UCSD-AML1 (cell line): ENCODE results near the gene PLD1.
"Not testable (repeated sequence)": the region's sequence is repeated elsewhere in the genome, so short reads cannot be mapped to it uniquely, and the experiment has no call there.

Source experiments
- DNase-seq: peaks from one replicate; lab custom pipeline; 2025; ENCODE audit not compliant: unreplicated experiment; lab: John Stamatoyannopoulos, UW

PLD1 gene

GRCh38 chr3:171809861-171810628 is at the start of gene PLD1:
Gene PLD1, minus strand, starts transcription at chr3:171810483. Its CDS starts 72,432 bp downstream, at chr3:171738051.
- peak; percentile 42 for DNase-seq

- DNase-seq = not testable (repeated sequence)
Observed at GRCh38 chr3:171858770-171859169, 48.5 kb upstream of the PLD1 start.

GRCh38 chr3:171854649-171855305 is 44.5 kb upstream of the PLD1 start:
- no peak for DNase-seq

- no peak for DNase-seq
Observed at GRCh38 chr3:171851660-171852058, 41.4 kb upstream of the PLD1 start.

GRCh38 chr3:171850960-171851659 is 40.8 kb upstream of the PLD1 start:
- no peak for DNase-seq

GRCh38 chr3:171850320-171850959 is 40.2 kb upstream of the PLD1 start:
- no peak for DNase-seq

- no peak for DNase-seq
Observed at GRCh38 chr3:171849617-171850319, 39.5 kb upstream of the PLD1 start.

GRCh38 chr3:171847595-171848259 is 37.4 kb upstream of the PLD1 start:
- no peak for DNase-seq

- no peak for DNase-seq
Observed at GRCh38 chr3:171847133-171847532, 36.9 kb upstream of the PLD1 start.

GRCh38 chr3:171846597-171846996 is 36.3 kb upstream of the PLD1 start:
- no peak for DNase-seq

GRCh38 chr3:171845481-171846284 is 35.4 kb upstream of the PLD1 start:
- DNase-seq = no peak

- no peak for DNase-seq
Observed at GRCh38 chr3:171844873-171845272, 34.6 kb upstream of the PLD1 start.

GRCh38 chr3:171842864-171843518 is 32.7 kb upstream of the PLD1 start, which contains the start of gene TMEM212:
Gene TMEM212, plus strand, starts transcription at chr3:171843349. Its CDS starts 35 bp downstream, at chr3:171843384.
- DNase-seq = no peak

GRCh38 chr3:171841620-171842000 is 31.3 kb upstream of the PLD1 start:
- DNase-seq = no peak

GRCh38 chr3:171840811-171841619 is 30.7 kb upstream of the PLD1 start:
- DNase-seq = no peak

- no peak for DNase-seq
Observed at GRCh38 chr3:171840445-171840810, 30.1 kb upstream of the PLD1 start.

- no peak for DNase-seq
Observed at GRCh38 chr3:171839270-171839669, 29.0 kb upstream of the PLD1 start.

GRCh38 chr3:171838218-171838720 is 28.0 kb upstream of the PLD1 start:
- no peak for DNase-seq
